ENCODE data around the gene QKI. TPM values are rescaled to one million over a fixed set of nuclear protein-coding genes. Genes with fewer than 3 reads are reported as not detected.

Gene QKI
- total and polyA plus RNA-seq, 2 of the 8 experiments (the other 6 are each of a cell fraction or from before 2014, with no cell fraction given) = 181 to 183 TPM

DNA sequence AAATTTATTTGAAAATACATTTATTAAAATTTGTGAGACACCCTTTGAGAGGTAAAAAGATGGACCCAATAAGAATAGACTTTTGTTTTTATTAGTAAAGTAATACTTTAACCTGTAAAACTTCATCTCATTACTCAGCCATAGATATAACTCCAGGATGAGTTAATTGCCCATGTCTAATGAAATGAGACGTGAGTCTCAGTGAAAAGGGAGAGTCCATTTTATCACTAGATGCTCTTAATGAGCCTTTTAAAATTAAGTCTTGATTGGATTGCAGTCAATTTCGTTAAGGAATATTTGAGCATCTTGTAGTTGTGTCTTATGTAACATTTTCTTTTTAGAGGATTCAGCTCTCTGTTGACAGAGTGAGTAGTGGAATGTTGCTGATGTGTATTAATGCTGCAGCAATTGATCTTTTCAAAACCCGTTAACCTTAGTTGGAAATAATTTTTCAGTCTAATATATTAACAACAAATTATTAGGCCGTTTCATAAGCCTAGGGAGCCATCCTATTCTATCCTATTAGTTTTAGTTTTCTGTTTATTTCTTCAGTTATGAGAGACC, 77.3 kb downstream of the QKI start (continued):
- TF ChIP-seq SRF (IDR thresholded peaks at IDR 0.05; ENCODE audit: low read depth, low read length) (no peak), RAD21 (IDR thresholded peaks at IDR 0.05 in 1 of 2, conservative IDR thresholded peaks at IDR 0.05 in 1 of 2; ENCODE audit: low read depth in 2 of 2, low read length in 2 of 2) (no peak)
